Astrocyte of the cerebellum (primary cell): ENCODE results near the gene CCNQ.
"Not testable (repeated sequence)": the region's sequence is repeated elsewhere in the genome, so short reads cannot be mapped to it uniquely, and the experiment has no call there.

Experiments used
- DNase-seq: peaks from one replicate; pipeline ENCODE4 v3.0.0-alpha.2; 2011; ENCODE audit warnings: low read depth
- H3K4me3 ChIP-seq: 2 replicates; pipeline ENCODE4 v1.5.1; 2011; ENCODE audit warnings: mild to moderate bottlenecking, low read depth, low read length, moderate library complexity
- CTCF ChIP-seq: IDR thresholded peaks from 2 replicates; pipeline ENCODE4 v1.5.1; 2012; ENCODE audit warnings: low read length, low read depth, moderate library complexity, mild to moderate bottlenecking; ENCODE audit errors: missing control alignments
- in situ Hi-C: cut with HindIII; loops from 2 replicates; pipeline ENCODE4 v1.10.0; 2017; ENCODE audit warnings: low sequenced_read_pairs

The CCNQ gene

GRCh38 chrX:153611298-153612095, 12.6 kb upstream of the CCNQ start:
- in situ Hi-C loops = no loop called here
- no peak for TF ChIP-seq CTCF
- DNase-seq = no peak
- H3K4me3 ChIP-seq = no peak overlapping the region

- in situ Hi-C loops = no loop called here
Measured at GRCh38 chrX:153610836-153611213, 11.9 kb upstream of the CCNQ start.

DNA sequence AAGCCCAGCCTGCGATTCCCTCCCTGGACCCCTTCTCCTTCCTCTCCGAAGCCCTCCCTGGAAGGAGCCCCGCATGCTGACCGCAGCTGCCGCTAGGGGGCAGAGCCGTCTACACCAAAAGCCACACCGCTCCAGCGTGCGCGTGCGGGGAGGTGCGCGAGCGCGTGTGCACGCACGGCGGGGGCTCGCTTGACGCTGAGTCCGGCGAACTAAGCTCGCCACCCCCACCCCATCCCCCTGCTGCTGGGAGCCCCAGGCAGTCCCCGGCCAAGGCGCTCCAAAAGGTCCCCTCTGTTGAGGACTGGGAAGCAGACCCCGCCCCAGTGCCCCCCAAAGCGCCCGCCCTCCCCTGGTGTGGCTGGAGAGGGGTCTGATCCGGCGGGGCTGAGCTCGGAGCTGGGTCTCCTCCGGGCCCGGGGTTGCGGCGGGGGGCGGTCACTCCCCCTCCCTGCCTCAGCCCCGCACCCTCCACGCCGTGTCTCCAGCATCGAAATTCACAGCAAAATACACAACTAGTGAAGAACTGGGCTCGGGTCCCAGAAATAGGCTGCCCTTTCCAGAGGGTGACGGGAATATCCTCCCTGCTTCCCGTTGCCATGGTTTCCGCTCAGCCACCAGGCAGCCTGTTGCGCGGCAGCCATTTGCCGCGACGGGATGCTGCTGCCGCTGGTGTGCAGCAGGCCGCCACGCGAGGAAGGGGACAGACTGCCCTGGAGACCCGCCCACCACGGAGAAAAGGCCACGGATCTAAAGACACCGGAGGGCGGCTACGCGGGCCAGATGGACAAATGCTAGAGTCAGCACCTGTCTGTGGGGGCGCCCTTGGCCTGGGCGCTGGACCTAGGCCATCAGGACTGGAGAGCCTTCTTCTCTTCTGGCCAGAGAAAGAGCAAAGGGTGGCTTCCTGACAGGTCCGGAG, 11.2 kb upstream of the CCNQ start:
- in situ Hi-C loops = no loop called here
- peak overlapping the region; percentile 33 for H3K4me3 ChIP-seq
- peak; percentile 23 for DNase-seq
- TF ChIP-seq CTCF = peak; percentile 63

More at GRCh38 chrX:153610836-153611213, 11.9 kb upstream of the CCNQ start:
- DNase-seq = no peak
- TF ChIP-seq CTCF = no peak
- H3K4me3 ChIP-seq = no peak overlapping the region

DNA sequence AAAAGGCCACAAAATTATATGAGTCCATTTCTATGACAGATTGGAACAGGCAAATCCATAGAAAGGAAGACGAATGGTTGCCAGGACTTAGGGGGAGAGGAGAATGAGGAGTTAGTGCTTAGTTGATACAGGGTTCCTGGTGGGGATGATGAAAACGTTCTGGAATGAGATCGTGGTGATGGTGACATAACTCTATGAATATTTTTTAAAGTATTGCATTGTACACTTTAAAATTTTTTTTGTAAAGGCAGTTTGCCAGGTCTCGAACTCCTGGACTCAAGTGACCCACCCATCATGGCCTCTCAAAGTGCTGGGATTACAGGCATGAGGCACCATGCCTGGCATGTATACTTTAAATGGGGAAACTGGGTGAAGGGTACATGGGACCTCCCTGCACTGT, 9.9 kb upstream of the CCNQ start:
- in situ Hi-C loops = no loop called here
- no peak for DNase-seq
- no peak for TF ChIP-seq CTCF
- no peak overlapping the region for H3K4me3 ChIP-seq

DNA sequence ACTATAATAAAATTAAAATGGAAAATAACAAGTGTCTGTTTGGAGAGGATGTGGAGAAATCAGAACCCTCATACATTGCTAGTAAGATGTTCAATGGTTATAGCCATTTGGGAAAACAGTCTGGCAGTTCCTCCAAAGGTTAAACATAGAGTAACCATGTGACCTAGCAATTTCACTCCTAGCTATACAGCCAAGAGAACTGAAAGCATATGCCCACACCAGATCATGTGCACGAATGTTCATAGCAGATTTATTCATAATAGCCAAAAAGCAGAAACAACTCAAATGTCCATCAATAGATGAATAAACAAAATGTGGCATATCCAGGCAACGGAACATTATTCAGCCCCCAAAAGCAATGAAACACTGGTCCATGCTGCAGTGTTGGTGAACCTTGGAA, 9.4 kb upstream of the CCNQ start:
- H3K4me3 ChIP-seq = no peak overlapping the region
- no peak for TF ChIP-seq CTCF
- DNase-seq = no peak
- in situ Hi-C loops = no loop called here

- no peak for DNase-seq
- in situ Hi-C loops = no loop called here
- TF ChIP-seq CTCF = no peak
- no peak overlapping the region for H3K4me3 ChIP-seq
Measured at GRCh38 chrX:153606503-153606902, 7.6 kb upstream of the CCNQ start.

DNA sequence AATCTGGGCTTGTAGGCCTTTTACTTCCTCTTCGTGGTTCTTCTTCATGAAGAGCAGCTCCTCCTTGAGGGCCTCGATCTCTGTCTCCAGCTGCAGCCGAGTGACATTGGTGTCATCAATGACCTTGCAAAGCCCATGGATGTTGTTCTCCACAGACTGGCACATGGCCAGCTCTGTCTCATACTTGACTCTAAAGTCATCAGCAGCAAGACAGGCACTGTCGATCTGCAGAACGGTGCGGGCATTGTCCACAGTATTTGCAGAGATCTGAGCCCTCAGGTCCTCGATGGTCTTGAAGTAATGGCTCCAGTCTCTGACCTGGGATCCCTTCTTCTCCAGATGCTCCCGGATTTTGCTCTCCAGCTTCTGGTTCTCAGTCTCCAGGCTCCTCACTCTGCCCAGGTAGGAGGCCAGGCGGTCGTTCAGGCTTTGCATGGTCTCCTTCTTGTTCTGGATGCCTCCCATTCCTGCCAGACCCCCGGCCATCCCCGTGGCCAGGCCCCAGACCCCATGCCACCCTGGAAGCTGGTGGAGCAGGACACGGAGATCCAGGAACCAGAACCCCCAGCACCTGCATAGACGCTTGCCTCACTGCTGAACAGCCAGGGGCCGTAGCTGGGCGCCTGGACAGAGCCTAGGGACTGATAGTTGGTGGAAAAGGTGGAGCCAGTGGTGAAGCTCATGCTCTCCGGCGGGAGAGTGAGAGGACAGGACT, 5.9 kb upstream of the CCNQ start:
- H3K4me3 ChIP-seq, DNase-seq, in situ Hi-C loops: not testable (repeated sequence)
